ENCODE results near the gene KRTAP19-4.

KRTAP19-4 gene

GRCh38 chr21:30479259-30479658, 17.7 kb downstream of the KRTAP19-4 start:
- H3K27ac ChIP-seq (ENCODE audit: low read depth, low read length), result no peak overlapping the region
- no peaks in the 10 kb centered on the region for H3K9me3 ChIP-seq (ENCODE audit: insufficient read depth, low read depth, low read length)
- H3K4me3 ChIP-seq (ENCODE audit: low read length), result no peak overlapping the region
- H3K36me3 ChIP-seq (ENCODE audit: insufficient read depth, low read length), result no peaks in the 10 kb centered on the region
- 96% methylated on average over 3 of the region's 4 CpGs for WGBS
- H3K27me3 ChIP-seq (ENCODE audit: insufficient read depth, low read length), result no peaks in the 10 kb centered on the region
- no peaks in the 10 kb centered on the region for H3K4me1 ChIP-seq (ENCODE audit: insufficient read depth, low read length)
- no peak overlapping the region for H3K9ac ChIP-seq (ENCODE audit: low read depth, low read length)

- Histone ChIP-seq H3K9ac (ENCODE audit: low read depth, low read length) (no peak overlapping the region), H3K27ac (ENCODE audit: low read depth, low read length) (no peak overlapping the region), H3K36me3 (ENCODE audit: insufficient read depth, low read length) (no peaks in the 10 kb centered on the region), H3K4me3 (ENCODE audit: low read length) (no peak overlapping the region), H3K9me3 (ENCODE audit: insufficient read depth, low read depth, low read length) (no peaks in the 10 kb centered on the region), H3K27me3 (ENCODE audit: insufficient read depth, low read length) (no peaks in the 10 kb centered on the region), H3K4me1 (ENCODE audit: insufficient read depth, low read length) (no peaks in the 10 kb centered on the region)
- WGBS, result 72% methylated on average over 3 of the region's 3 CpGs
Observed at GRCh38 chr21:30478004-30478403, 19.0 kb downstream of the KRTAP19-4 start.

- no peaks in the 10 kb centered on the region for H3K36me3 ChIP-seq (ENCODE audit: insufficient read depth, low read length)
- no peak overlapping the region for H3K4me3 ChIP-seq (ENCODE audit: low read length)
- H3K27me3 ChIP-seq (ENCODE audit: insufficient read depth, low read length), result no peaks in the 10 kb centered on the region
- no peak overlapping the region for H3K9ac ChIP-seq (ENCODE audit: low read depth, low read length)
- H3K9me3 ChIP-seq (ENCODE audit: insufficient read depth, low read depth, low read length), result no peaks in the 10 kb centered on the region
- 96% methylated on average over 4 of the region's 6 CpGs for WGBS
- H3K4me1 ChIP-seq (ENCODE audit: insufficient read depth, low read length), result no peaks in the 10 kb centered on the region
- no peak overlapping the region for H3K27ac ChIP-seq (ENCODE audit: low read depth, low read length)
Observed at GRCh38 chr21:30468900-30469714, 27.9 kb downstream of the KRTAP19-4 start.

- Histone ChIP-seq H3K27me3 (ENCODE audit: insufficient read depth, low read length) (no peaks in the 10 kb centered on the region), H3K4me1 (ENCODE audit: insufficient read depth, low read length) (no peaks in the 10 kb centered on the region), H3K4me3 (ENCODE audit: low read length) (no peak overlapping the region), H3K9ac (ENCODE audit: low read depth, low read length) (no peak overlapping the region), H3K27ac (ENCODE audit: low read depth, low read length) (no peak overlapping the region), H3K36me3 (ENCODE audit: insufficient read depth, low read length) (no peaks in the 10 kb centered on the region), H3K9me3 (ENCODE audit: insufficient read depth, low read depth, low read length) (no peaks in the 10 kb centered on the region)
- WGBS, result 69% methylated on average over 3 of the region's 3 CpGs
Observed at GRCh38 chr21:30463713-30464112, 33.3 kb downstream of the KRTAP19-4 start.

GRCh38 chr21:30448514-30448913, 48.5 kb downstream of the KRTAP19-4 start:
- WGBS, result no CpG with 5 or more reads among the region's 3 CpGs
- H3K27ac ChIP-seq (ENCODE audit: low read depth, low read length), result no peak overlapping the region

GRCh38 chr21:30447056-30447455, 49.9 kb downstream of the KRTAP19-4 start:
- Histone ChIP-seq H3K9me3 (ENCODE audit: insufficient read depth, low read depth, low read length) (no peaks in the 10 kb centered on the region), H3K9ac (ENCODE audit: low read depth, low read length) (no peak overlapping the region), H3K36me3 (ENCODE audit: insufficient read depth, low read length) (no peaks in the 10 kb centered on the region), H3K4me1 (ENCODE audit: insufficient read depth, low read length) (peaks cover 11% of the 10 kb centered on the region), H3K27me3 (ENCODE audit: insufficient read depth, low read length) (no peaks in the 10 kb centered on the region), H3K4me3 (ENCODE audit: low read length) (no peak overlapping the region), H3K27ac (ENCODE audit: low read depth, low read length) (no peak overlapping the region)
- whole genome bisulfite sequencing, result 85% methylated on average over 4 of the region's 4 CpGs

More at GRCh38 chr21:30448514-30448913, 48.5 kb downstream of the KRTAP19-4 start:
- Histone ChIP-seq H3K4me1 (ENCODE audit: insufficient read depth, low read length) (peaks cover 7% of the 10 kb centered on the region), H3K4me3 (ENCODE audit: low read length) (no peak overlapping the region), H3K9me3 (ENCODE audit: insufficient read depth, low read depth, low read length) (no peaks in the 10 kb centered on the region), H3K9ac (ENCODE audit: low read depth, low read length) (no peak overlapping the region), H3K36me3 (ENCODE audit: insufficient read depth, low read length) (no peaks in the 10 kb centered on the region), H3K27me3 (ENCODE audit: insufficient read depth, low read length) (no peaks in the 10 kb centered on the region)

Data from HUES64 (cell line).